AG04449 (cell line): Measurements from ENCODE around the gene OR8S1.
"Not testable (repeated sequence)": the region's sequence is repeated elsewhere in the genome, so short reads cannot be mapped to it uniquely, and the experiment has no call there.

Experiments used
- CTCF ChIA-PET: fragments of 350-600 bp; formaldehyde crosslinking; extraction: SDS; loops from one replicate; lab custom pipeline; 2021; ENCODE audit warnings: antibody characterized with exemption; lab: Yijun Ruan, JAX
- POLR2A ChIA-PET: fragments of 400-600, 350-600 bp; formaldehyde crosslinking; extraction: SDS; loops from one replicate; lab custom pipeline; 2020; ENCODE audit warnings: antibody characterized with exemption, inconsistent platforms; lab: Yijun Ruan, JAX
- DNase-seq: peaks from one replicate; pipeline ENCODE4 v3.0.0-alpha.2; 2010; ENCODE audit warnings: low read depth, low spot score
- H3K4me3 ChIP-seq: 2 replicates; pipeline ENCODE4 v1.5.1; 2011; ENCODE audit warnings: low read depth, mild to moderate bottlenecking, control low read depth, low read length
- CTCF ChIP-seq: IDR thresholded peaks from one replicate; pipeline ENCODE4 v1.5.1; 2011; ENCODE audit warnings: mild to moderate bottlenecking, moderate library complexity, low read length, control low read depth, inconsistent platforms; ENCODE audit not compliant: insufficient read depth; ENCODE audit errors: missing control alignments

Gene OR8S1

GRCh38 chr12:48525332-48525731, at the start of gene OR8S1:
Gene OR8S1, plus strand, starts transcription at chr12:48525632. Its CDS starts 0 bp downstream, at chr12:48525632.
- H3K4me3 ChIP-seq, result no peak within 1 kb of the TSS
- ChIA-PET CTCF (no interaction called here), POLR2A (no interaction called here)
- DNase-seq, result no peak
- TF ChIP-seq CTCF, result no peak

GRCh38 chr12:48482198-48482597, 43.2 kb upstream of the OR8S1 start, which contains the start of gene C12orf54:
Gene C12orf54, plus strand, starts transcription at chr12:48482498. Its CDS starts 799 bp downstream, at chr12:48483297.
- DNase-seq, result no peak
- no peak for TF ChIP-seq CTCF
- no peak within 1 kb of the TSS for H3K4me3 ChIP-seq
- ChIA-PET POLR2A (no interaction called here), CTCF (no interaction called here)

- DNase-seq, result no peak
- TF ChIP-seq CTCF, result no peak
- CTCF ChIA-PET, result no interaction called here
- POLR2A ChIA-PET, result no interaction called here
- no peak overlapping the region for H3K4me3 ChIP-seq
Observed at GRCh38 chr12:48482930-48483329, 42.5 kb upstream of the OR8S1 start.

- POLR2A ChIA-PET, result no interaction called here
- TF ChIP-seq CTCF, result no peak
- DNase-seq, result no peak
- H3K4me3 ChIP-seq, result no peak overlapping the region
- CTCF ChIA-PET, result no interaction called here
Observed at GRCh38 chr12:48486261-48486660, 39.2 kb upstream of the OR8S1 start.

- CTCF ChIA-PET, result no interaction called here
- no peak for TF ChIP-seq CTCF
- DNase-seq, result no peak
- POLR2A ChIA-PET, result no interaction called here
- H3K4me3 ChIP-seq, result no peak overlapping the region
Observed at GRCh38 chr12:48486679-48487078, 38.8 kb upstream of the OR8S1 start.

GRCh38 chr12:48489012-48489411, 36.4 kb upstream of the OR8S1 start:
- H3K4me3 ChIP-seq, result no peak overlapping the region
- TF ChIP-seq CTCF, result no peak
- CTCF ChIA-PET, result no interaction called here
- peak; percentile 45 for DNase-seq
- POLR2A ChIA-PET, result interaction anchor here (0.6 kb wide), 1 partner anchor 326 kb away, joined by 3 read pairs; no protein-coding TSS in a partner anchor

- H3K4me3 ChIP-seq, DNase-seq, CTCF ChIA-PET: not testable (repeated sequence)
- POLR2A ChIA-PET, result interaction anchor here (0.6 kb wide), 1 partner anchor 326 kb away, joined by 3 read pairs; no protein-coding TSS in a partner anchor
Observed at GRCh38 chr12:48489456-48489855, 36.0 kb upstream of the OR8S1 start.

- POLR2A ChIA-PET, CTCF ChIA-PET, DNase-seq, H3K4me3 ChIP-seq: not testable (repeated sequence)
Observed at GRCh38 chr12:48500281-48500680, 25.2 kb upstream of the OR8S1 start.

GRCh38 chr12:48506836-48507235, 18.6 kb upstream of the OR8S1 start:
- DNase-seq, CTCF ChIA-PET, POLR2A ChIA-PET, H3K4me3 ChIP-seq: not testable (repeated sequence)
